Measurements from ENCODE around the gene RTP5. TPM values are rescaled to one million over a fixed set of nuclear protein-coding genes. Genes with fewer than 3 reads are reported as not detected.

RTP5 gene
- total RNA-seq, 1 experiment from 2014 or later, result not detected

DNA sequence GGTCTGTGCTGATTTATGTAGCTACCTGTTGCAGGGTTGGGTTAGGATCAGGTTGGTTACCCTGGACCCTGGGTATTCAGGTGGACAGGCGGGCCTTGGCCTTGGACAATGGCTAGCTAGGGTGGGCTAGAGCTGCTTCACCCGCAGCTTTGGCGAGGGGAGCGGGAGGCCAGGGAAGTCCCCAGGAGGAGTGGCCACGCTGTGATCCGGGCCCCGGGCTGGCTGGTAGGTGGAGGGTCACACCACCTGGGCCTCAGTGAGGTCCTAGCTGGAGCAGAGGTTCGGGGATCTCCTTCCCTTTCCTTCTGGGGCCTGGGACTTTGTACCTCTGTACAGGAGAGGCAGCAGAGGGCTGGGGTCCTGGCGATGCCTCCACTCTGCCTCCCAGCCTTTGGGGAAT, 9.8 kb downstream of the RTP5 start:
- no peaks in the 10 kb centered on the region for H4K20me1 ChIP-seq (ENCODE audit: insufficient read depth)
- H3K36me3 ChIP-seq (ENCODE audit: control insufficient read depth in 1 of 2, insufficient read depth in 2 of 2, low read length in 2 of 2), result no peaks in the 10 kb centered on the region
- no peaks in the 10 kb centered on the region for H3K27me3 ChIP-seq (ENCODE audit: insufficient read depth, low read length)
- H3K4me2 ChIP-seq (ENCODE audit: low read length), result no peak overlapping the region
- H3K4me1 ChIP-seq (ENCODE audit: control insufficient read depth in 1 of 2, insufficient read depth in 2 of 2, low read length in 2 of 2), result peaks cover 10 to 23% of the 10 kb centered on the region in 2 experiments; a peak in 3 of 4 replicates
- POLR2A ChIA-PET, result interaction anchor here (1.3 kb wide), 1 partner anchor 177 kb away, joined by 3 read pairs; the partner anchor contains the start of gene ING5
- no peaks in the 10 kb centered on the region for H3K9me2 ChIP-seq (ENCODE audit: insufficient read depth)
- H3K9me3 ChIP-seq (ENCODE audit: control insufficient read depth in 1 of 2, insufficient read depth in 1 of 2, low read depth in 1 of 2, low read length in 2 of 2), result peaks cover 0 to 6% of the 10 kb centered on the region in 2 experiments; a peak in 1 of 4 replicates
- TF ChIP-seq SP1 (IDR thresholded peaks at IDR 0.05; ENCODE audit: low read depth) (no peak), REST (IDR thresholded peaks at IDR 0.05; ENCODE audit: low read depth) (no peak), FOSL1 (IDR thresholded peaks at IDR 0.05; ENCODE audit: low read depth) (no peak), POLR2AphosphoS5 (IDR thresholded peaks at IDR 0.05; ENCODE audit: low read depth, low read length) (no peak), RAD21 (IDR thresholded peaks at IDR 0.05; ENCODE audit: low read depth) (no peak), TCF7L2 (IDR thresholded peaks at IDR 0.05; ENCODE audit: borderline replicate concordance, extremely low read depth, insufficient read depth, insufficient read length) (no peak), ELF1 (IDR thresholded peaks at IDR 0.05; ENCODE audit: borderline replicate concordance, low read depth) (no peak), CEBPB (IDR thresholded peaks at IDR 0.05; ENCODE audit: low read depth) (no peak), JUND (IDR thresholded peaks at IDR 0.05) (no peak), EZH2phosphoT487 (IDR thresholded peaks at IDR 0.05; ENCODE audit: borderline replicate concordance) (no peak), MAX (IDR thresholded peaks at IDR 0.05) (no peak), SRF (IDR thresholded peaks at IDR 0.05; ENCODE audit: low read depth) (no peak), POLR2A (IDR thresholded peaks at IDR 0.05; ENCODE audit: borderline replicate concordance, extremely low read depth, insufficient read depth, insufficient read length) (no peak), EGR1 (IDR thresholded peaks at IDR 0.05; ENCODE audit: low read depth) (no peak), YY1 (IDR thresholded peaks at IDR 0.05; ENCODE audit: extremely low read depth, insufficient replicate concordance, low read depth, low read length) (no peak)
- TF ChIP-seq, protein P1, sequence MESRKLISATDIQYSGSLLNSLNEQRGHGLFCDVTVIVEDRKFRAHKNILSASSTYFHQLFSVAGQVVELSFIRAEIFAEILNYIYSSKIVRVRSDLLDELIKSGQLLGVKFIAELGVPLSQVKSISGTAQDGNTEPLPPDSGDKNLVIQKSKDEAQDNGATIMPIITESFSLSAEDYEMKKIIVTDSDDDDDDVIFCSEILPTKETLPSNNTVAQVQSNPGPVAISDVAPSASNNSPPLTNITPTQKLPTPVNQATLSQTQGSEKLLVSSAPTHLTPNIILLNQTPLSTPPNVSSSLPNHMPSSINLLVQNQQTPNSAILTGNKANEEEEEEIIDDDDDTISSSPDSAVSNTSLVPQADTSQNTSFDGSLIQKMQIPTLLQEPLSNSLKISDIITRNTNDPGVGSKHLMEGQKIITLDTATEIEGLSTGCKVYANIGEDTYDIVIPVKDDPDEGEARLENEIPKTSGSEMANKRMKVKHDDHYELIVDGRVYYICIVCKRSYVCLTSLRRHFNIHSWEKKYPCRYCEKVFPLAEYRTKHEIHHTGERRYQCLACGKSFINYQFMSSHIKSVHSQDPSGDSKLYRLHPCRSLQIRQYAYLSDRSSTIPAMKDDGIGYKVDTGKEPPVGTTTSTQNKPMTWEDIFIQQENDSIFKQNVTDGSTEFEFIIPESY (IDR thresholded peaks at IDR 0.05; ENCODE audit: extremely low read depth, insufficient replicate concordance, low read length), result no peak
- no peak overlapping the region for H2AFZ ChIP-seq (ENCODE audit: low read depth, low read length, poor library complexity, severe bottlenecking)
- H3K27ac ChIP-seq (ENCODE audit: low read depth, low read length), result no peak overlapping the region
- no peaks in the 10 kb centered on the region for H3K79me2 ChIP-seq (ENCODE audit: insufficient read depth, low read length)
- H3K9ac ChIP-seq (ENCODE audit: low read length), result no peak overlapping the region
- H3K4me3 ChIP-seq (replicated peaks in 1 of 2; ENCODE audit: low read depth in 1 of 2, low read length in 2 of 2), result no peak overlapping the region
- ATAC-seq, result no peak
- intact Hi-C loops (cut with micrococcal nuclease), result loop anchor here (5.0 kb wide), 2 partner anchors 192 to 1027 kb away; partner anchors contain the start of gene DTYMK
- DNase-seq (ENCODE audit: low read depth, low spot score), result no peak
- no TSS peak for BruUV-seq (replicated peaks)
- RAD21 ChIA-PET (ENCODE audit: low non-redundant PET in 1 of 2, low total read pairs in 2 of 2, uncharacterized antibody in 2 of 2, unreplicated experiment in 2 of 2), result no interaction called here
- CTCF ChIA-PET, result interaction anchor here (1.3 kb wide), 1 partner anchor 177 kb away, joined by 3 read pairs; the partner anchor contains the start of gene ING5

All from HCT116 (cell line).